HG03039 (cell line): ENCODE results near the gene BTBD17.

ENCODE experiments used
- ATAC-seq: cut with Tn5 transposase; IDR thresholded peaks from one replicate; pipeline ENCODE4 v1.9.1; 2021; ENCODE audit warnings: mild to moderate bottlenecking, moderate library complexity; ENCODE audit not compliant: unreplicated experiment

BTBD17 gene

DNA sequence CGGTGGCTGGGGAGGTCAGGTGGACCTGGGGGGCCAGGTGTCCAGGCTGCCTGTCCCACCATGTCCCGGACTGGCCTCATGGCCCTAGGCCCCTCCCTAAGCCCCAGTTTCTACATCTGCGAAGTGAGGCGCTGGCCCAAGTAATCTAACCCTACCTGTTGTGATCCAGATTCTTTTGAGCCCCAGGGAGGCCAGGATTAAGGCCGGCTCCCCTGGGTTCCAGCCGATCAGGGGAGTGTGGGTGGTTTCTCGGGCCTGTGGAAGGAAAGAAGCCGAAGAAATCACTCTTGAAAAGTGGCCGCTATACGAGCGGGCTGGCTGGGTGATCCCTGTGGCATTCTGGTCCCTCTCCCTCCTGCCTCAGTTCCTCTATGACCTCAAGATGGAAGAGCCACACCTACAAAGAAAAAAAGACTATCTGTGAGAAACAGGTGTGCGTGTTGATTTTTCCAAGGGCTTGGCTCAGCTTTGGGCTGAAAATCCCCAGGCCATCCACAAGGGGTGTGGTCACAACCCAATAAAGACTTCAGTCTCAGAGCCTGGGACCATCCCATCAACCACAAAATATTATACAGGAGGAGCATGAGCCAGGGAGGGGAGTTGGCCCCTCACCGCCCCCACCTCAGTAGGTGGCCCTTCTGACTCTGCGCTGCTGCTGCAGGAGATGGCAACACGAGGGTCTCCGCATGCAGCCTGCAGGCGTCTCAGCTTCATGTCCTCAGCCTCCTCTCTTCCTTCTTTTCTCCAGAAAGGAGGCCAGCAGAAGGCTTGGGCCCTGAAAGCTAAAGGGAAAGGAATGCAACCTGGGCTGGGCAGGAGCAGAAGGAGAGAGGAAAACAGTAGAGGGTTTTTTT is 25.9 kb upstream of the BTBD17 start:
- no peak for ATAC-seq

DNA sequence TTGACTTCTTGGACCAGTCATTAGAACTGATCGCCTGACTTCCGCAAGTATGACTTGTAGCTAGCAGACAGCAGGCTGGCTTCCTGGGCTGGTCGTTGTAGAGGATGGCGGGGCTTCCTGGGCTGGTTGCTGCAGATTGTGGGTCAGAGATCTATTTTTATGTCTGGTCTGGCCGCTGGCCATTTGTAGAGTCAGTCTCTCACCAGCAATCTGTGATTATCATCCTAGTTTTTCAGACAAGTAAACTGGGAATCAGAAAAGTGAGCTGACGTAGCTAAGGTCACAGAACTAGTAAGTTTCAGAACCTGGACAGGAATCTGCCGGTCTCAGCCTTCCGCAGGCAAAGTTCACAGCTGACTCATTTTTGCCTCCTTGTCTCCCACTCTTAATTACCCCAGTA is 24.7 kb upstream of the BTBD17 start:
- ATAC-seq: no peak

DNA sequence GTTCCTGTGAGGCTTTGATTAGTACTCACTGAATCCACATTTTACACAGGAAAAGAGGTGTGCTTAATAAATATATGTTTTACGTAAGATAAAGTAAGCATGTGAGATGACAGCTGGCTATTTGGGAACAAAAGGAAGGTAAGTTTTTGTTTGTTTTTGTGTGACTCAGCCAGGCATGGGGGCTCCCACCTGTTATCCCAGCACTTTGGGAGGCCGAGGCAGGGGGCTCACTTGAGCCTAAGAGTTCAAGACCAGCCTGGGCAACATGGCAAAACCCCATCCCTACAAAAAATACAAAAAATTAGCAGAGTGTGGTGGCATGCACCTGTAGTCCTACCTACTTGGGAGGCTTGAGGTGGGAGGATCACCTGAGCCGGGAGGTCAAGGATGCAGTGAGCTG is 23.5 kb upstream of the BTBD17 start:
- ATAC-seq: no peak

DNA sequence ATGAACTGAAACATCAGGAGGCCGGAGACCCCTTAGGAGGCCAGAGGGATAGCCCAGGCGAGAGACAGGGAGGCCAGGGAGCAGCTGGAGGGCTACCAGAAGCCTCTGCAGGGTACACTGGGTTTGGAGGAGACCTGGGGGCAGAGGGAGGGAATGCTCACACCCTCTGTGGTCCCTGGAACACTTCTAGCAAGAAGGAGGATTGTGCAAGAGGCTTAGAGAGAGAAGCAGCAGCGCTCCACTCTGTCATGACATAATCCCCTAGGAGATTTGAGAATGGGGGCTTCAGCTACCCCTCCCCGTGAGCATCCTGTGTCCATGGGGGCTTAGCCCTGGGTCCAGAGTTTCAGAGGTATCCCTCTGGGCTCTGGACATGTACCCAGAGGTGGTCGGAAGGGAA is 21.5 kb upstream of the BTBD17 start:
- no peak for ATAC-seq

DNA sequence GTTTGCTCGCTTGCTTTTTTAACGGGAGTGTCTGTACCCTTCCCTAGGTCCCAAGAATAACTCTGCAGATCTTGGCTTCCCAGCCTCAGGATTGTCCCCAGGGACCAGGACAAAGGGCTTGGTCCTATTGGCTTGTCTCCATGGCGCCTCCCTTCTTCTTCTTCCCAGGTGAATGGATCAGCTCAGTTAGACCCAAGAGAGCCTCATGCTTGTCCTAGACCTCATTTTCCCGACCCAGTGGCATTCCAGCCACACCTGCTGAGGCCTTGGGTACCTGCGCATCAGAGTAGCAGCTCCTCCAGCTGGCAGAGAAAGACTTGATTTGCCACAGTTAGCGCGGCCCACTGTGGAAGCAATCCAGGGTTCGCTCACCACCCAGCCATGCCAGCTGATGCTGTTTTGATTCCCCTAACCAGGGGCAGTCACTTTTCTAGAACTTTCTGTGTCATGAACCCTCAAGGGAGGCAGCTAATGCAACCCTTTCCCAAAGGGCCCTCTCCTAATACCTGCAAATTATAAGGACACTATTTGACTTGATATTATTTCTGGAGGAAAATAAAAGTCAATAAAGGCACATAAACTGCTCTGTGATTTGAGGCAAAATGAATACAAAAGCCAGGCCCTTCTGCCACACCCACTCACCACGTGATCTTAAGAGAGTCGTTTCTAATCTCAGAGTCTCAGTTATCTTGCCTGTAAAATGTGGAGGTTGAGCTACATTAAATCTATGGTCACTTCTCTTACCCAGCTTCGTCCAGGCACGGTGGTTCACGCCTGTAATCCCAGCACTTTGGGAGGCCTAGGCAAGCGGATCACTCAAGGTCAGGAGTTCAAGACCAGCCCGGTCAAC is 19.5 kb upstream of the BTBD17 start:
- ATAC-seq: no peak

DNA sequence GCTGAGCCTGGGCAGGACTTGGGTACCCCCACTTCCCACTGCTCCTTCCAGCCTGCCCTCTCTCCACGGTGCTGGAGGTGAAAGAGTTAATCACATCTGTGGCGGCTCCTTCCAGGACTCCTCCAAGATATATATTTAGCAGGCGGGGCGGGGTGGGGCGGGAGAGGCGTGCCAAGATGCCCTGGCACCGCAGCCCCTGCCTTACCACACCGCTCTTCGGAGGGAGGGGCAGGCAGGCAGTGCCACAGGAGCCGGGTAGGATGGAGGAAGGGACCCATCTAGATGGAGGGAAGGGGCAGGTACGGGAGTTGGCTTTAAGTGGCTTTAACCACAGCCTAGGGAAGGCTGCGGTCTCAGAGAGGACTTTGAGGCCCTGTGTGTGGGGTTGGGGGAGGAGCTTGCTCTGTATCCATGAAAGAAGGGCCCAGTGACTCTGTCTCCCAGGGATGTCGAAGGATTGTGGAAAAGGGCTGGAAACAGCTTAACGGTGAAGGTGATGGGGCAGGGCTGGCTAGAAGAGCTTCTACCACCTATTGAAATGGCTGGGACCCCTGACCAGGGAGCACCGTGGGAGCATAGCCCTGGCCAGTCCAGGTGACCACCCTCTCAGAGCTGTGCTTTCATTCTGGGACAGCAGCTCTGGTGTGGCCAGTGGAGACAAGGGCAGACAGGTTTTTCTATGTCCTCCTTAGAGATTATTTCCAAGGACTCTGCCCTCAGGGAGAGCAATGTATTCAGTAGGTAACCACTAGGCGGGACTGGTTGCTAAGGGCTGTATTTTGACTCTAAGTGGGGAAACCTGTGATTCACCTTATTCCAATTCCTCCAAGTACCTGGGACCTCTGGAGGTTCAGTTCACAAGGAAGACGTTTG is 18.7 kb upstream of the BTBD17 start:
- ATAC-seq: no peak

DNA sequence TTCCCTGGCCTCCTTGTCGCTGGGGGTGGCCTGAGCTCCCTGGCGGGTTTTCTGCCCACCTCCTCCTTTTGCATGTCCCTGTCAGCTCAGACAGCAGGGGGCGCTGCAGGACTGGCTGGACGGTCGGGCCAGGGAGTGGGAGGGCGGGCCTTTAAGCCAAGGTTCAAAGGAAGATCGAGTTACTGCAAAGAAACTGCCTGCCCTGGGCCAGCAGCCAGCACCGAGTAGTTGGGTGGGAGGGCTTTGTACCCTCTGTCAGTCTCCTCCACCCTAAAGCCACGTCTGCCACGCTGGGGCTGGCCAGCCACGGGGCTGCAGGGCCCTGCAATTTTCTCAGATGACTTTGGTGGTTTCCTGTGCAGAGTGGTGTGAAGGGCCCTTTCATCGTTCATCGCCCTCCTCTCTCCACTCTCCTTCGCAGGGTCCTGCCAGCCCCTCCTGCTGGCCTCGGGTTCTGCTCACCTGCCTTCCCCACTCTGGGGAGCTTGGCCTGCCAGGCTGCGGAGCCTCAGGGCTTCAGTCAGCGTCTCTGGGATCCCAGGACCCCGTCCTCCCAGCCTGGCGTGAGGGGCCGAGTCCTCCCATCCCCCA is 17.9 kb upstream of the BTBD17 start:
- ATAC-seq: no peak

DNA sequence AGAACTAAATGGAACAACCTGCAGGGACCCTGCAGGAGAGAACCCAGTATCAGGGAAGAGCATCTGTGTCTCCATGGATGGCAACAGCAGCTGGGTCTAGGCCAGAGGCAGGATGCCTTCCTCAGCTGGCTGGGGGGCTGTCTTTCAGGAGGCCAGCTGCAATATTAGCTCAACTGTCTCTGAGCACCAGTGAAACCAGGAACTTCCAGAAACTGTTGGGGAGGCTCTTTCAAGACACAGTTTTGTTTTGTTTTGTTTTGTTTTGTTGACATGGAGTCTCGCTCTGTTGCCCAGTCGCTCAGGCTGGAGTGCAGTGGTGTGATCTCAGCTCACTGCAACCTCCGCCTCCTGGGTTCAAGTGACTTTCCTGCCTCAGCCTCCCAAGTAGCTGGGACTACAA is 13.2 kb upstream of the BTBD17 start:
- no peak for ATAC-seq

DNA sequence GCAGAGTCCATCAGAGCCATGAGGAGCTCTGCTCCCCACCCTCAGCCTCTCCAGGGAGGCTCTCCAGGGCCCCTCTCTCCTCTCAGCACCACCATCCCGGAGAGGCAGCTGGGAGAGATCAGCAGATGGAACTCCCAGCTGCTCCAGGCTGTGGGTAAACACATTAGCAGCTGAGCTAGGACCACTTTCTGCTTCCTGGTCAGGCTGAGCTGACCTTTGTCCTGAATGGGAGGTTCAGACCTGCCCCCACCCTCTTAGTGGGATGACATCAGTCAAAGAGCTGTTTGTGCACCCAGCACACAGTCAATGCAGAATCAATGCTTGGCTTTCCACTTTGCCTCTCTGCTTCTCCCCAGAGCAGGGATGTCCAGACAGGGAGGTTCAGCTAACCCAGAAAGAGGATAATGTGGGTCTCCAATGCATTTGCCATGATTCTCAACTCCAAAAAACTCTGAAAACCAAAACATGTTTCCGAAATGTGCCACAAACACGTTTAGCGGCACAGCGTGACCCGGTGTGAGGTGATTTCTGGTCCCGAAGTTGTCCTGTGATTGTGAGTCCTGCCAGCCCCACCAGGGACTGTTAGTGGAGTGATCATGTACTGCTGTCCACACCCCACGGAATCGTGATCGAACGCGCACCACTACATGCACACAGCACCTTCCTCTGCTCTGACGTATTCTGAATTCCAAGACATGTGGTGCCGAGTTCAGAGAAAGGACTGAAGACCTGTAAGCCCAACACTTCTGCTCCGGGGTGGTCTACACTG is 12.4 kb upstream of the BTBD17 start:
- no peak for ATAC-seq

DNA sequence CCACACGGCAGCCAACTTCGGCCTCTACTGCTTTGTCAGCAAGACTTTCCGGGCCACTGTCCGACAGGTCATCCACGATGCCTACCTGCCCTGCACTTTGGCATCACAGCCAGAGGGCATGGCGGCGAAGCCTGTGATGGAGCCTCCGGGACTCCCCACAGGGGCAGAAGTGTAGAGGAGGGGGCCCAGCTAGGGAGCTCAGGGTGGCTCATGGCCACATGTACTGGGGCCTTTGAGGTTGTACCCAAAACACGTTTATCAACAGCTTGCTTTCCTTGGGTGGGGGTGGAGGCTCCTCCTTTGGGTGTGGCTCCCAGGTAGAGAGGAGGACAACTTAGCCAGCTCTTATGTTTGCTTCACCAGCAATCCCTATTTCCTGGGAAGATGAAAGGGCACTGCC is 10.8 kb upstream of the BTBD17 start:
- no peak for ATAC-seq

DNA sequence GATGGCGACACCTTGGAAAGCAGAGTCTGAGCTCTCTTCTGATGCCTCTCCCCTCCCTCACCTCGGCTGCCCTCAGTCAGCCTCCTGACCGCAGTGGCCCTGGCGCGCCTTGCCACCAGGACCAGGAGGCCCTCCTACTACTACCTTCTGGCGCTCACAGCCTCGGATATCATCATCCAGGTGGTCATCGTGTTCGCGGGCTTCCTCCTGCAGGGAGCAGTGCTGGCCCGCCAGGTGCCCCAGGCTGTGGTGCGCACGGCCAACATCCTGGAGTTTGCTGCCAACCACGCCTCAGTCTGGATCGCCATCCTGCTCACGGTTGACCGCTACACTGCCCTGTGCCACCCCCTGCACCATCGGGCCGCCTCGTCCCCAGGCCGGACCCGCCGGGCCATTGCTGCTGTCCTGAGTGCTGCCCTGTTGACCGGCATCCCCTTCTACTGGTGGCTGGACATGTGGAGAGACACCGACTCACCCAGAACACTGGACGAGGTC is 10.0 kb upstream of the BTBD17 start:
- no peak for ATAC-seq

DNA sequence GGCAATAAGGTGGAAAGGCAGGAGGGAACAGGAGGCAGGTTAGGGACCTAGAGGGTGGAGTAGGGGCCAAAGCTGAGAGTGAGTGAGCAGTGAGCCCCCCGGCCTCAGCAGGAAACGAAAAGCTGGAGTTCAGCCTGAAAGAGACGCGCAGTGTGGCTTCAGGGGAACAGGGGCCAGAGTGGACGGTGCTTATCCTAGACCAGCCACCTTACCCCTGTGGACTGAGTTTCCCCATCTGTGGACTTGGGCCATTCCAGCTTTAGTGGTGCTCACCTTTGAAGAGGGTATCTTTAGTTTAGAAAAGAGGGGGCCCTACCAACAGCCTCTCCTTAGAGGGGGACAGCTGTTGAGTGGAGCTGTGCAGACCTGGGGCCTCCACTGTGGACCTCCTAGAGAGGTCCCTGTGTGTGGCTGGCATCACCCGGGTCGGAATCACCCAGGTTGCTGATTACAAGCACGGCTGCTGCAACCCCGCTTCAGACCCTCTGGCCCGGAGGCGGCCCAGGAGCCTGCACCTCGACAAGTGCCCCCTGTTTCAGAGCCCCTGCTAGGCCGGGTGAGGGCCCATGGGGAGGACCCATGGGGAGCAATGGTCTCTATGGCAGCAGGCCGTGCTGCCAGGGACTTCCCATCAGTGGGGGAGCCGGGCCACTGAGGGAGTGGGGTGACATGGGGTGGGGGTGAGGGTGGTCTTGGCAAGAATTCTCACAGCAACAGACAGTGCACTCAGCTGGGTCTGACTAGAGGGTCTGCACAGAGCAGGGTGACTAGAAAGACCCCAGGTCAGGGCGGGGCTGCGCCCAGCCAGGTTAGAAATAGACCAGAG is 8.2 kb upstream of the BTBD17 start:
- no peak for ATAC-seq

DNA sequence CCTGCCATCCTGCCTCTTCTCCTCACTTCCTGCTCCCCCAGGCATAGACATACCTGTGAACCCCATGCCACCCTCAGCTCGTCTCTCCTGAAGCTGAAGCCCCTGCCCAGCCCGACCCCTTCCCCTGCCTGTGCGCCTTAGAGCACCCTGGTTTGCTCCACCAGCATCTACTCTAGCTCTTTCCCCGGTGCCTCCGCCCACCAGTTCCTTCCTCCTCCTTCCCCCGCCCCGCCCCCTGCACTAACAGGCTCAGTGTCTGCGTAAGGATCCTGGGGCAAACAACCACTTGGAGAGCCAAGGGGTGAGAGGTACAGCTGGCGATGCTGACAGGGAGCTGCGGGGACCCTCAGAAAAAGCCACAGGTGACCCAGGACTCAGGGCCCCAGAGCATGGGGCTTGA is 7.6 kb upstream of the BTBD17 start:
- no peak for ATAC-seq

DNA sequence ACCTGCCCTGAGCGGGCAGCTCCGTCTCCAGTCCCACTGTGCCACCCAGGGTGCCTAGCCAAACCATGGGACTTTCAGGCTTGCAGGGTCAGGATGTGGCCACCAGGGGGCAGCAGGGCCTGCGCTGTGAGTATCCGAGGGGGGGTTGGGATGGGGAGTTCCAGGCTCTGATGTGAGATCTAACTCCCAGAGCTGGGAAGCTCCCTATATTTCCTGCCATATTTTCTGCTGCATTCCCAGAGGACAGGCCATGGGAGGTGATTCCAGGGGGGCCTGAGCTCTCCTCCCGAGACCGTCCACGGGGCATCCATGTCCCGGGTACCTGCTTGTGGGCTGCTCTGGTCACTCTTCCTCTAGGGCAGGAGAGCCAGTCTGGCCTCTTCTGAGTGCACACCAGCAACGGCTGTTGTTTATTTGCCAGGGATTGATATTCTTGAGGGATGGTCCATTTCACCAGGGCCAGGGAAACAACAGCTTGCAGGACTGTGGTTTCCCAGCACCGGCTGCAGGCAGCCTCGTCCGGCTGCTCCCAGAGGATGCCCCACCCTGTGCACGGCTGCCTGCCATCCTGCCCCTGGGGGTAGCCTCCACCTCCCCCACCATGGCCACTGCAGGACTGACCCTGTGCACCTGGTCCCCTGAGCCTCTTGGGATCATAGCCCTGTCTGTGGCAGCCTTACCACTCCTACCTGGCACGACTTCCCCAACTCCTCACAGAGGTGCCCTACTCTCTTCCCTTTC is 6.8 kb upstream of the BTBD17 start:
- ATAC-seq: no peak

DNA sequence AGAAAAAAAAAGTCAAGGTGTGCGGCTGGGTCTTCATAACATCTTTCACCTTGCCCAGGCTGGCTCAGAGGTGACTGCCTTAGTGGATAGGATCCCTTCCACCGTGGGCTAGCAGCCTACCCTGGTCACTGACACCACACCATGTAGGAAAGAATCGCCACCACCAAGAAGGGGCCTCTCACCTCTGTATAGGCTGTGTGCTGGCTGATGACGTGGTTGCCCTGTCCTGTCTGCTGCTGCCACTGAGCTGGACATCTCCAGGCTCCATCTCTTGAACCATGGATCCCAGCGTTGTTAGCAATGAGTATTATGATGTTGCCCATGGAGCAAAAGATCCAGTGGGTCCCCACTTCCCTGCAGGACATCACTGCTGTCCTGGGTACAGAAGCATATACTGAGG is 5.5 kb upstream of the BTBD17 start, which contains the start of gene GPR142:
GPR142 (plus strand) TSS at position 301 of the 400 bp plus-strand sequence. CDS start 2,035 bp downstream, outside the sequence.
- no peak for ATAC-seq

DNA sequence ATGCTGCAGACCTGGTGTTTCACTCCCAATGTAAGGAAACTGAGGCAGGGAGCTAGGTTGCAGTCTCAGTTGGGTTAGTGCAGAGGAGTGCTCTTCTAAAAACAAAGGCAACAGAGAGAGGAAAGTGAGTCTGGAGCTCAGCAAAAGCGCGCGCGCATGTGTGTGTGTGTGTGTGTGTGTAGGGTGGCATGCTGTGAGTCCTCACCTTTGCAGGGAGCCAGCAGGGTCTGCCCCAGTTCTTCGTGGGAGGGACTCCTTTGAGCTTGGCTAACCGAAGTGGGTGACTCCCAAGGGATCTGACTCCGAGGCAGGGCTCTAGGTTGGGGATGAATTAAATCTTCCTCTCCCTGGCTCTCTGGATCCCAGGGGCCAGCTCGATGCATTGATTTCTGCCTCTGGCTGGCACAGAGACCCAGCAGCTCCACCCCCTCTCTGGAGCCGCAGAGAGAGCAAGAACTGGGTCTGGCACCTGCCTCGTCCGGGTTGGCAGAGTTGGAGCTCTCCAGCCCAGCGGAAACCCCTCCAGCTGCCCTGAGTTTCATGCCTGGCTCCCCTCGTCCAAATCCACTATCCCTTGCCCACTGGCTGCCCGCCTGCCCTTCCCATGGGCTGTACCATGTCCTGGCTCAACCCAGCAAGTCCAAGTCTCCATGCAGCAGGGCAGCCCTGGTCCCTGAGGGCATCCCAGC is 1.3 kb upstream of the BTBD17 start:
- no peak for ATAC-seq

DNA sequence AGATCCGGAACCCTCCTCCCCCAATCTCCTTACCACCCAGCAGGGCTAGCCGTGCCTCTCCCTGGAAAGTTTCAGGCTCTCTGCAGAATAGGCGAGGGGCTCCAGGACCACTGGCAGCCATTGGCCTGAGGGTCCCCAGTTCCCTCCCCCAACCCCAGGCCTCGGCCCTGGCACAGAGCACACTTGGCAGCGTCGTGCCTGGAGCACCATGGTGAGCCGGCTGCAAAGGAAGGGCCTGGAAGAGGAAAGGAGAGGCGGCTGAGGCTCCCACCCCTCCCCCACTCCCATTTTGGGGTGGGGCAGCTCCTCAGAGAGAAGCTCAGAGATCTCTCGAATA is 369 bp upstream of the BTBD17 start:
- no peak for ATAC-seq

DNA sequence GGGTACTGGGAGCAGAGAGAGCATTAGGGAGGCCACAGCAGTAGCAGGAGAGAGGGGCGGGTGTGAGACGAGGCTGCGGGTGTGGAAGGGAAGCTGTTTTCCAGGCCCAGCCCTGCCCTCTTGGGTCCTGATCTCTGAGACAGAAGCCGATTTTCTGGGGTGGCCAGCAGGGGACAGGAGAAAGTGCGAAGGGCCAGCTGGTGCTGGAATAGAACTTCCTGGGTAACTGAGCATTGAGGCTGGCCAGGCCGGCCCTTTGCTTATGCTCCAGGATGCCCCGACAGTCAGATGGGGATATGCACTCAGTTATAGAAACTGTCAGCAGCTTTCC is 804 bp downstream of the BTBD17 start:
- ATAC-seq: no peak
